IMR-90 (cell line): ENCODE data around the gene PLXND1. TPM values are rescaled to one million over a fixed set of nuclear protein-coding genes. Genes with fewer than 3 reads are reported as not detected.

Experiments
- ATAC-seq: fragments of 200-7000 bp; cut with Tn5 transposase; 2 replicates; pipeline ENCODE4 v1.9.1; 2020; ENCODE audit warnings: low read depth, mild to moderate bottlenecking, moderate library complexity
- BruUV-seq: library from RNA; stranded (reverse); fragments of 400-500 nt; replicated peaks from 2 replicates; lab custom pipeline; 2021; lab: Mats Ljungman, UMichigan
- CTCF ChIA-PET: fragments of 300-600 bp; formaldehyde crosslinking; extraction: SDS; loops from one replicate; lab custom pipeline; 2021; ENCODE audit warnings: antibody characterized with exemption; lab: Yijun Ruan, JAX
- POLR2A ChIA-PET: fragments of 300-600 bp; sonication (Branson Sonifier 250); formaldehyde crosslinking; loops from one replicate; lab custom pipeline; 2022; ENCODE audit warnings: antibody characterized with exemption; ENCODE audit not compliant: unreplicated experiment; lab: Charles Lee
- DNase-seq: peaks from one replicate; pipeline ENCODE4 v3.0.0; 2013
- H2AFZ ChIP-seq: replicated peaks from 2 replicates; pipeline ENCODE3; 2013; ENCODE audit warnings: low read length, mild to moderate bottlenecking; ENCODE audit not compliant: poor library complexity
- H2AK5ac ChIP-seq: 2 replicates; pipeline ENCODE4 v1.6.1; 2013; ENCODE audit warnings: low read depth, low read length, inconsistent platforms
- H2AK9ac ChIP-seq: replicated peaks from 2 replicates; pipeline ENCODE3; 2013; ENCODE audit warnings: mild to moderate bottlenecking, low read depth, low read length, moderate library complexity; ENCODE audit not compliant: poor library complexity
- H2BK120ac ChIP-seq: 2 replicates; pipeline ENCODE4 v1.6.1; 2013; ENCODE audit warnings: low read depth, low read length, inconsistent platforms
- H2BK15ac ChIP-seq: 3 replicates; pipeline ENCODE4 v1.6.1; 2013; ENCODE audit warnings: low read depth, low read length, inconsistent platforms
- H2BK20ac ChIP-seq: 2 replicates; pipeline ENCODE4 v1.6.1; 2013; ENCODE audit warnings: low read depth, mild to moderate bottlenecking, inconsistent platforms, low read length, moderate library complexity
- H2BK5ac ChIP-seq: 2 replicates; pipeline ENCODE4 v1.6.1; 2013; ENCODE audit warnings: mild to moderate bottlenecking, low read depth, low read length, inconsistent platforms; ENCODE audit not compliant: poor library complexity, severe bottlenecking
- H3K14ac ChIP-seq: replicated peaks from 2 replicates; pipeline ENCODE4 v1.6.1; 2013; ENCODE audit warnings: low read depth, low read length, inconsistent platforms
- H3K18ac ChIP-seq: 2 replicates; pipeline ENCODE4 v1.6.1; 2013; ENCODE audit warnings: low read depth, low read length, control low read depth
- H3K23ac ChIP-seq: 2 replicates; pipeline ENCODE4 v1.6.1; 2013; ENCODE audit warnings: low read depth, low read length, inconsistent platforms
- H3K27ac ChIP-seq: 2 replicates; pipeline ENCODE4 v1.5.1; 2013; ENCODE audit warnings: mild to moderate bottlenecking, control low read depth, low read length; ENCODE audit not compliant: insufficient read depth
- H3K27me3 ChIP-seq: 2 replicates; pipeline ENCODE4 v1.6.1; 2013; ENCODE audit warnings: low read length; ENCODE audit not compliant: control insufficient read depth, insufficient read depth
- H3K36me3 ChIP-seq: 2 replicates; pipeline ENCODE4 v1.6.1; 2013; ENCODE audit warnings: low read length, mixed read lengths; ENCODE audit not compliant: control insufficient read depth, insufficient read depth
- H3K4ac ChIP-seq: 2 replicates; pipeline ENCODE4 v1.6.1; 2013; ENCODE audit warnings: low read depth, low read length, inconsistent platforms
- H3K4me1 ChIP-seq: 2 replicates; pipeline ENCODE4 v1.6.1; 2013; ENCODE audit warnings: low read length, mixed read lengths; ENCODE audit not compliant: control insufficient read depth, insufficient read depth
- H3K4me2 ChIP-seq: 2 replicates; pipeline ENCODE4 v1.6.1; 2013; ENCODE audit warnings: low read depth, mild to moderate bottlenecking, control low read depth, low read length, moderate library complexity
- H3K4me3 ChIP-seq: 2 replicates; pipeline ENCODE4 v1.5.1; 2013; ENCODE audit warnings: low read depth, mild to moderate bottlenecking, control low read depth, low read length, moderate library complexity; ENCODE audit not compliant: insufficient read depth
- H3K56ac ChIP-seq: 2 replicates; pipeline ENCODE4 v1.6.1; 2013; ENCODE audit warnings: low read length, inconsistent platforms; ENCODE audit not compliant: insufficient read depth; ENCODE audit errors: extremely low read depth
- H3K79me1 ChIP-seq, 2 experiments: 2 replicates each; pipeline ENCODE4 v1.6.1; 2013; ENCODE audit warnings: low read length in 2 of 2, inconsistent platforms in 1 of 2, low read depth in 1 of 2
- H3K9ac ChIP-seq: 2 replicates; pipeline ENCODE4 v1.6.1; 2013; ENCODE audit warnings: low read depth, low read length, control low read depth
- H3K9me1 ChIP-seq: 2 replicates; pipeline ENCODE4 v1.6.1; 2013; ENCODE audit warnings: low read length, inconsistent platforms; ENCODE audit not compliant: insufficient read depth
- H3K9me3 ChIP-seq: 2 replicates; pipeline ENCODE4 v1.6.1; 2013; ENCODE audit warnings: low read length; ENCODE audit not compliant: control insufficient read depth, insufficient read depth
- H4K20me1 ChIP-seq: 2 replicates; pipeline ENCODE4 v1.6.1; 2013; ENCODE audit warnings: low read length, inconsistent platforms; ENCODE audit not compliant: insufficient read depth
- H4K5ac ChIP-seq: 2 replicates; pipeline ENCODE4 v1.6.1; 2013; ENCODE audit warnings: mild to moderate bottlenecking, low read depth, low read length, control low read depth
- H4K8ac ChIP-seq, 2 experiments: 2 replicates each; pipeline ENCODE4 v1.6.1; 2013; ENCODE audit warnings: low read depth in 2 of 2, low read length in 2 of 2, control low read depth in 1 of 2, inconsistent platforms in 1 of 2
- H4K91ac ChIP-seq: 2 replicates; pipeline ENCODE4 v1.6.1; 2013; ENCODE audit warnings: low read depth, low read length, inconsistent platforms; ENCODE audit not compliant: insufficient read depth
- BHLHE40 ChIP-seq: fragments of 150-350 bp; IDR thresholded peaks from 2 replicates; pipeline ENCODE4 v1.6.1; 2016; ENCODE audit warnings: mild to moderate bottlenecking, low read depth, low read length
- CEBPB ChIP-seq: IDR thresholded peaks from 2 replicates; pipeline ENCODE4 v1.6.1; 2012; ENCODE audit warnings: low read depth, low read length, improper control_type of control experiment
- CHD1 ChIP-seq: IDR thresholded peaks from 2 replicates; pipeline ENCODE4 v1.6.1; 2012; ENCODE audit warnings: low read depth, low read length, improper control_type of control experiment
- ELK1 ChIP-seq: fragments of 150-350 bp; IDR thresholded peaks from 2 replicates; pipeline ENCODE4 v1.6.1; 2016; ENCODE audit warnings: low read depth, mild to moderate bottlenecking, low read length, moderate library complexity, borderline replicate concordance
- FOS ChIP-seq: fragments of 150-350 bp; IDR thresholded peaks from 2 replicates; pipeline ENCODE4 v1.6.1; 2016; ENCODE audit warnings: low read depth, low read length
- MAFK ChIP-seq: IDR thresholded peaks from 2 replicates; pipeline ENCODE4 v1.6.1; 2012; ENCODE audit warnings: low read depth, low read length, improper control_type of control experiment
- MAZ ChIP-seq: IDR thresholded peaks from 2 replicates; pipeline ENCODE4 v1.6.1; 2012; ENCODE audit warnings: low read depth, mild to moderate bottlenecking, low read length, improper control_type of control experiment, moderate library complexity, borderline replicate concordance
- MXI1 ChIP-seq: IDR thresholded peaks from 2 replicates; pipeline ENCODE4 v1.6.1; 2012; ENCODE audit warnings: low read depth, mild to moderate bottlenecking, low read length, moderate library complexity, borderline replicate concordance
- NFE2L2 ChIP-seq: fragments of 150-350 bp; IDR thresholded peaks from 2 replicates; pipeline ENCODE4 v1.6.1; 2016; ENCODE audit warnings: low read depth, mild to moderate bottlenecking, low read length
- POLR2A ChIP-seq: IDR thresholded peaks from 2 replicates; pipeline ENCODE4 v1.6.1; 2012; ENCODE audit warnings: mild to moderate bottlenecking, low read depth, low read length
- RAD21 ChIP-seq: IDR thresholded peaks from 2 replicates; pipeline ENCODE4 v1.6.1; 2012; ENCODE audit warnings: low read length, improper control_type of control experiment
- RCOR1 ChIP-seq: IDR thresholded peaks from 2 replicates; pipeline ENCODE4 v1.6.1; 2012; ENCODE audit warnings: mild to moderate bottlenecking, low read length, improper control_type of control experiment; ENCODE audit not compliant: insufficient replicate concordance
- RFX5 ChIP-seq: IDR thresholded peaks from 2 replicates; pipeline ENCODE4 v1.8.0; 2012; ENCODE audit warnings: low read depth, mild to moderate bottlenecking, low read length, moderate library complexity
- SMC3 ChIP-seq: fragments of 150-350 bp; IDR thresholded peaks from 2 replicates; pipeline ENCODE4 v1.6.1; 2016; ENCODE audit warnings: low read depth, mild to moderate bottlenecking, antibody characterized with exemption, low read length, moderate library complexity
- USF2 ChIP-seq: fragments of 150-350 bp; IDR thresholded peaks from 2 replicates; pipeline ENCODE4 v1.6.1; 2017; ENCODE audit warnings: mild to moderate bottlenecking, antibody characterized with exemption, low read length, low read depth
- WGBS, 2 experiments: methylation state at CpG; one replicate each; pipeline versions ENCODE4 v1.1.5 to v1.1.7; 2013; ENCODE audit warnings: missing lambda C conversion rate in 2 of 2; ENCODE audit not compliant: insufficient read length in 1 of 2; ENCODE audit errors: extremely low coverage in 2 of 2; 5-methylcytosine and 5-hydroxymethylcytosine counted together
- dilution Hi-C: fragments of 300-500 bp; cut with HindIII; formaldehyde crosslinking; loops from one replicate; pipeline ENCODE4 v1.14.3; 2018; ENCODE audit warnings: low sequenced_read_pairs; ENCODE audit not compliant: unreplicated experiment
- in situ Hi-C: fragments of 300-500 bp; cut with MboI; formaldehyde crosslinking; loops from 3 replicates; pipeline ENCODE4 v1.14.3; 2019; ENCODE audit warnings: low sequenced_read_pairs, inconsistent platforms, mixed read lengths
- intact Hi-C: fragments of 100-400 bp; cut with micrococcal nuclease; formaldehyde crosslinking; loops from 2 replicates; pipeline ENCODE4 v1.10.0; 2022
- polyA plus RNA-seq, 3 experiments: library from polyadenylated mRNA; depleted of rRNA; stranded (reverse); fragments of >200 nt; gene quantifications; 2 replicates each; pipeline ENCODE4 v1.2.3, GENCODE V29; 2012; ENCODE audit warnings: low replicate concordance in 1 of 3
- total RNA-seq: library from RNA; depleted of rRNA; stranded (reverse); fragments of >200 nt; gene quantifications from 2 replicates; pipeline ENCODE4 v1.2.3, GENCODE V29; 2012
- TF ChIP-seq, protein P1 (sequence below): conservative IDR thresholded peaks from 2 replicates; pipeline ENCODE4 v1.5.1; 2012; ENCODE audit warnings: mild to moderate bottlenecking, low read depth, low read length, improper control_type of control experiment

Gene PLXND1
- total and polyA plus RNA-seq, 2 of the 4 experiments (the other 2 are of a cell fraction): 19.2 to 67.1 TPM

DNA sequence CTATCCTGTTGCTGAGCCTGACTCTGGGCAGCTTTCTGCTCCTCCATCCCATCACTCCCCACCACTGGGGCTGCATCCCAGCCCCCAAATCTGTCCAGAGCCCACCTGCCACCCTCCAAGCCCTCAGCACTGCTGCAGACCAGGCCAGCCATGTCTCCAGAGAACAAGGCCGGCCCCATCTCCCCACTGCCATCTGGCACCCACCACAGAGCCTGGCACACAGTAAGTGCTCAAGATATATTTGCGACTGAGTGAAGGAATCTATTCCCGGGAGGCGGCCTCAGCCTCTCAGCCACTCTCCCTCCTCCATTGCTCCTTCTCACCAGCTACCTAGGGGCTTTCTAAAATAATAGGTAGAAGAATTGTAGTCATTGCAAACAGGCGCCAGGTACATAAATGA is 4.8 kb downstream of the PLXND1 start:
- H3K27me3 ChIP-seq: no peaks in the 10 kb centered on the region
- peak overlapping the region; percentile 18 for H2AFZ ChIP-seq
- no peak overlapping the region for H2BK5ac ChIP-seq
- CTCF ChIA-PET: no interaction called here
- no peak overlapping the region for H3K4me2 ChIP-seq
- peaks cover 32% of the 10 kb centered on the region for H3K9me1 ChIP-seq
- no peak overlapping the region for H4K91ac ChIP-seq
- peak overlapping the region; percentile 6 for H2BK120ac ChIP-seq
- no peak overlapping the region for H4K8ac ChIP-seq
- H2AK9ac ChIP-seq: no peak overlapping the region
- H2BK20ac ChIP-seq: no peak overlapping the region
- WGBS, 2 experiments: no CpG with 5 or more reads among the region's 5 CpGs
- POLR2A ChIA-PET: no interaction called here
- no TSS peak for BruUV-seq
- DNase-seq (no peak), ATAC-seq (no peak)
- no peak overlapping the region for H3K23ac ChIP-seq
- no peak overlapping the region for H3K9ac ChIP-seq
- TF ChIP-seq, protein P1, sequence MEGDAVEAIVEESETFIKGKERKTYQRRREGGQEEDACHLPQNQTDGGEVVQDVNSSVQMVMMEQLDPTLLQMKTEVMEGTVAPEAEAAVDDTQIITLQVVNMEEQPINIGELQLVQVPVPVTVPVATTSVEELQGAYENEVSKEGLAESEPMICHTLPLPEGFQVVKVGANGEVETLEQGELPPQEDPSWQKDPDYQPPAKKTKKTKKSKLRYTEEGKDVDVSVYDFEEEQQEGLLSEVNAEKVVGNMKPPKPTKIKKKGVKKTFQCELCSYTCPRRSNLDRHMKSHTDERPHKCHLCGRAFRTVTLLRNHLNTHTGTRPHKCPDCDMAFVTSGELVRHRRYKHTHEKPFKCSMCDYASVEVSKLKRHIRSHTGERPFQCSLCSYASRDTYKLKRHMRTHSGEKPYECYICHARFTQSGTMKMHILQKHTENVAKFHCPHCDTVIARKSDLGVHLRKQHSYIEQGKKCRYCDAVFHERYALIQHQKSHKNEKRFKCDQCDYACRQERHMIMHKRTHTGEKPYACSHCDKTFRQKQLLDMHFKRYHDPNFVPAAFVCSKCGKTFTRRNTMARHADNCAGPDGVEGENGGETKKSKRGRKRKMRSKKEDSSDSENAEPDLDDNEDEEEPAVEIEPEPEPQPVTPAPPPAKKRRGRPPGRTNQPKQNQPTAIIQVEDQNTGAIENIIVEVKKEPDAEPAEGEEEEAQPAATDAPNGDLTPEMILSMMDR: no peak
- TF ChIP-seq MXI1 (no peak), POLR2A (no peak), CEBPB (no peak), BHLHE40 (no peak), CHD1 (no peak), SMC3 (no peak), MAFK (no peak), NFE2L2 (no peak), FOS (no peak), RFX5 (no peak), RCOR1 (no peak), MAZ (no peak), RAD21 (no peak), ELK1 (no peak), USF2 (no peak)
- H3K36me3 ChIP-seq: no peaks in the 10 kb centered on the region
- H2AK5ac ChIP-seq: peak overlapping the region; percentile 25; the same call in 1 of the 2 replicates
- H3K4ac ChIP-seq: peak overlapping the region; percentile 7; the same call in 1 of the 2 replicates
- H3K79me1 ChIP-seq: peaks cover 20 to 74% of the 10 kb centered on the region in 2 experiments
- H3K27ac ChIP-seq: no peak overlapping the region
- no peak overlapping the region for H3K14ac ChIP-seq
- no peak overlapping the region; the same call in 2 of the 3 replicates for H2BK15ac ChIP-seq
- no peak overlapping the region for H4K5ac ChIP-seq
- peaks cover 47% of the 10 kb centered on the region for H3K4me1 ChIP-seq
- in situ Hi-C loops (loop anchor here (5.0 to 25.0 kb wide), 2 partner anchors 109 to 214 kb away; no protein-coding TSS in a partner anchor), intact Hi-C loops (loop anchor here (5.0 kb wide), 1 partner anchor 219 kb away; no protein-coding TSS in a partner anchor), dilution Hi-C loops (no loop called here)
- no peak overlapping the region for H3K4me3 ChIP-seq
- no peaks in the 10 kb centered on the region for H3K9me3 ChIP-seq
- H3K56ac ChIP-seq: no peak overlapping the region
- H4K20me1 ChIP-seq: peaks cover 39% of the 10 kb centered on the region
- no peak overlapping the region for H3K18ac ChIP-seq
